Measurements from ENCODE around the gene IRF4.

Gene IRF4

GRCh38 chr6:353642-354614 lies 37.6 kb upstream of the IRF4 start:
- DNase-seq (ENCODE audit: low read depth in 2 of 2, low spot score in 1 of 2) = no peak

- DNase-seq (ENCODE audit: low read depth in 2 of 2, low spot score in 1 of 2) = no peak
These were observed 36.8 kb upstream of the IRF4 start for GRCh38 chr6:354631-355280.

DNA sequence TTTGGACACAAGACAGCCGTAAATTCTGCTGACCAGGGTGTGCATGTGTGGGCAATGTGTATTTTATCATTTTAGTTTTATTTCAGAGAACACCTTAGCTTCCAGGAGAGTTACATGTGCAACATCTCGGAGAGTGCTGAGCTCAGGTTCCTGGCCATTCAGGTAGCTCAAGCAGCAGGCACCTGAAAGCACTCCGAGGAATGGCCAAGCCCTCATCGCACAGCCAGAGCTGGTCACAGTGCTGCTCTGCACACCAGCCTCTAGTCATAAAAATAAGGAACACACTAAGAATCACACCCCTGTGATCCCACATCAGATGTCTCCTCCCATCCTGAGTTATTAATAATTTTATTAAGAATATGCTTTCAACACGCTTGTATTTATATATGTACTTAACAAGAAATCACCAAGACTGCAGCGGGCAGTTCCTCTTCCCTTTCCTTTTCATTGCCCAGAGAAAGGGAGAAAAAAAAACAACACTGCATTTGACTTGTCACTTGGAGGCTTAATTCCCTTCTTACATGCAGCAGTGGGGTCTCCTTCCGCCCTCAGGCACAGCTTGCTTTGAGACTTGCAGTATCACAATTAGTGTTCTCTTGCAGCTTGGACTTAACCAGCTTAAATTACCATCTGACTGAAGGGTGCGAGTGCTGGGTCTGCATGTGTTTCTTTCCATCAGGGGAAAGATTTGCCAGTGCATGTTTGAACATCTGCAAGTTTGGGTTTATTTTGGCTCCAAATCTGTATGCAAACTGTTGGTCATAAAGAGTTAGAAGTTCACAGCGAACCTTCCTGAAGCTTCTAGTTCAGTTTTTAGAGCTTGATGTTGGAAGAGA lies 36.0 kb upstream of the IRF4 start:
- no peak for DNase-seq (ENCODE audit: low read depth in 2 of 2, low spot score in 1 of 2)

GRCh38 chr6:356828-357251 lies 34.7 kb upstream of the IRF4 start:
- no peak for DNase-seq (ENCODE audit: low read depth in 2 of 2, low spot score in 1 of 2)

DNA sequence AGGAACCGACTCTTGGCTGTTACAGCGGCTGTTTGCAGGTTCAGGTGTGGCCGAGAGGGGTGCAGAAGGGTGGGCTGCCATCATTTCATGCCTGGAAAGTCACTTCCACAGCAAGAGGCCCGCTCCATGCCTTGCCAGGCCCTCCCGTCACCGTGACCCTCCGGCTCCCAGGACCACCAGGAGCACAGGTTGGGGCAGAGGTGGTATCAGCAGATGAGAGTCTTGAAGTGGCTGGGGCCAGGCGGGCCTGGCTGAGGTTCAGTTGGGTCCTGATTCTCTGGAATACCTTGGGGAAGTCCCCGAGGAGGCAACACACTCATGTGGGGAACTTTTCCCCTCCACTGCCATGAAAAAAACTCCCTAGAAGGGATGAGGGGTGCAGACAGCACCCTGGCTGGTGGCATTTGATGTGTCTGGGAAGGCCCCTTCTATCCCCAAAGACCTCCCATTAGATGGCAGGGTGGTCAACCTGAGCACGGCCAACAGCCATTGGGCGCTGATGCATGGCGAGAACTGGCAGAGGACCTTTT lies 34.2 kb upstream of the IRF4 start:
- no peak for DNase-seq (ENCODE audit: low read depth in 2 of 2, low spot score in 1 of 2)

DNA sequence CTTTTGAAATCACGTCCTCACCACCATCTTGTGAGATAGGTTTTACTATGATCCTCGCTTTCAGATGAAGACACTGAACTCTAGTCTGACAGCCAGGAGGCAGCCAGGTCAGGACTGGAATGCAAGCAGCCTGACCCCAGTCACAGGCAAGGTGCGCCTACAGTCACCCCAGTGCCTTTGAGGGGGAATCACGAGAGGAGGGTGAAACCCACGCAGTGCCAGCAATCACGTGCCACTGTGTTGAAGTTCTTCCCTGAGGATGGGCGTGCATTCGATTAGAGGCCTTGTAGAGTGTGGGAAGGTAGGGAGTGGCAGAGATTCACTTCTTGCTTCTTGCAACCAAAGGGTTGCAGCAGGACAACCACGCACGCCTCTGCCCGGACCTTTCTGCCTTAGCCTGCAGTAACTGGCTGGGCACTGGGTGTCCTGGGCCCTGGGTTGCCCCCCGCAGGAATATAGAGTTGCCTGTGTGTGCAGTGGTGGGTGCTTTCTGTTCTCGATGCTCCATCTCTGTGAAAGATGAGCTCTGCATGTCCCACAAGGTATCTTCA lies 33.7 kb upstream of the IRF4 start:
- DNase-seq (ENCODE audit: low read depth in 2 of 2, low spot score in 1 of 2) = no peak

- DNase-seq (ENCODE audit: low read depth in 2 of 2, low spot score in 1 of 2) = no peak
These were observed 33.1 kb upstream of the IRF4 start for GRCh38 chr6:358432-358831.

DNA sequence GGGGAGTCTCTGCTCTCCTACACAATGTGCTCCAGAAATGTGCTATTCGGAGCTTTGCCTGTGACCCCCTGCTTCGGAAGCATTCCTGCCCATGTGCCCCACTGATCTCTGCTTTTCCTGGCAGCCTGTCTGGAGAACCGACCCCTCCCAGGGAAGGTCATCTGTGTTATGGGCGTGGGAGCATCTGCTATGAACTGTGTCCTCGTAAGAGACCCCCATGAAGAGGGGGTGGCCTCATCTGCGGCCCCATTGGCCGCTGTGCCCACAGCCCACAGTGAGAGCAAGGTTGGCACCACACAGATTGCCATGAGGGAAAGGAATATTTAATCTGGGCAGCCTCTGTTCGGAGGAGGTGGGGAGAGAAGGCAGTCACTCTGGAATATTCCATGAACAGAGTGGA lies 32.7 kb upstream of the IRF4 start:
- DNase-seq (ENCODE audit: low read depth in 2 of 2, low spot score in 1 of 2) = no peak

GRCh38 chr6:359261-360035 lies 32.1 kb upstream of the IRF4 start:
- no peak for DNase-seq (ENCODE audit: low read depth in 2 of 2, low spot score in 1 of 2)

DNA sequence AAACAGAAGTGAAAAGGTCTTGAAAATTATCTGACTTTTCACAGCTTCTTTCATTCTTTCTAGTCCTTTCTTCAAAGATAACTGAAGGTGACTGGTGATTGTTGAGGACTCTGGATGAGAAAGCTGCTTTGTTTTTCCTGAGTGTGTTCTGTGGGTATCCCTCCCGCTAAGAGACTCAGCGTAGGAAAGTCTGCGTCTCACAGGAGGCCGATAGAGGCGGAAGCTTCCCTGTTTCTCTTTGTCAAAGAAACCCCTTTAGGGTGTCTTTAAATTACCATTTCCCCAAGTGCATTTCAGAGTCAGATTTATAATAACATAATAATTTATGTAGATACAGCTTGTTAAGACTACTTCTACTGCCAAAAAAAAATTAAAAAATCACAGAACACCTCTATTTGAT lies 31.2 kb upstream of the IRF4 start:
- DNase-seq (ENCODE audit: low read depth in 2 of 2, low spot score in 1 of 2) = no peak

DNA sequence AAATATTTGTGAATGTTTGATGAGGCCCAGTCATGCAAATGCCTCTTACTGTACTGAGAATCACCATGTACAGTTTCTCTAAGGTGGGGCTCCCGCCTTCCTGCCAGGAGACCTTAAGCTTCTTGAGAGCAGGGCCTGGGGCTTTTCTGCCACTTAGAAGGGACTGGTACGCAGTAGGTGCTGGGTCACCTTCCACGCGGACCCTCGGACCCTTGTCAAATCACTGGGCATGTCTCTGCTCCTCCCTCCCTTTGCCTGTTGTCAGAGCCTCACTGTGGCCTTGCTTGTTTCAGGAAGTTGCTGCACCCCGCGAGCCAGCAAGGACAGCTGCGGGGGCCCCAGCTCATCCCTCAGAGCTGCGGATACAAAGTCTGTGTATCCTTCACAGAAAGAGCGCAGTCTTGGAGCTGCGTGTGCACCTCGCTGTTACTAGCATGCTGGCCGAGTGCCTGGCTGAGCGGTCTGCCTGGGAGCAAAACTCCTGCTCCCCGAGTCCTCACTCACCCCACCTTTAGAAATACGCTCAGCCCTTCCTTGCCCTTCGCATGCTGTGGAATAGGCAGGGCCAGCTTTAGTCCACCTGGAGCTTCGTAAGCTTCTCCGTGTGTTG lies 30.7 kb upstream of the IRF4 start:
- DNase-seq (ENCODE audit: low read depth in 2 of 2, low spot score in 1 of 2) = no peak

DNA sequence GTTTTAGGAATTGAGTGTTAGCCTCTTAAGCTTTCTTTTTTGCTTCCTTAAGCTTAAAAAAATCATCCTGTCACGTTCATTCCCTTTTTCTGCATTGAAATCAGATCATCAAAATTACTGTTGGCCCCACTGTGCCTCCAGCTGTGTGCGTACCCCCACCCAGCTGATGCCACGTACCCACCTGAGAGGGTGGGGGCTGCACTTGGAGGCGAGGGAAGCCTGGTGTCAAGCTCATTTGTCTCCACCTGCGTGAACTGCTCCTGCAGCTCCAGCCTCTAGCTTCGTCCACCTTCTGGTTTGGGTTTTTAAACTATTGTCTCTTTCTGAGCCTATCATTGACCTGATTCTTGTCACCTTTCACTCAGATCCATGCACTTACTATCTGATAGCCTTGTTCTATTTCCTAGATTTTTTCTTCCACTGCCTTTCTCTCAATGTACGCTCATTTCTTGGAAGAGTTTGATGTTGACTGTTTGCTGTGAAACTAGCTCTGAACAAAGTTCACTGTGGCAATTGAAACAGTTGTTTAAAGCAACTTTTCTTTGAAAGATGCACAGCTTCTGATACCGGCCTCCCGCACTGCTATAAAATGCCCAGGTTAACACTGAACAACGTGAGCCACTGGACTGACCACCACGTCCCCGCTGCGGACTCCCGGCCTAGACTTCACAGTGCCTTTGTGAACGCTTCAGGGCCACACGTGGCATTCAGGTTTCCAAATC lies 30.0 kb upstream of the IRF4 start:
- no peak for DNase-seq (ENCODE audit: low read depth in 2 of 2, low spot score in 1 of 2)

DNA sequence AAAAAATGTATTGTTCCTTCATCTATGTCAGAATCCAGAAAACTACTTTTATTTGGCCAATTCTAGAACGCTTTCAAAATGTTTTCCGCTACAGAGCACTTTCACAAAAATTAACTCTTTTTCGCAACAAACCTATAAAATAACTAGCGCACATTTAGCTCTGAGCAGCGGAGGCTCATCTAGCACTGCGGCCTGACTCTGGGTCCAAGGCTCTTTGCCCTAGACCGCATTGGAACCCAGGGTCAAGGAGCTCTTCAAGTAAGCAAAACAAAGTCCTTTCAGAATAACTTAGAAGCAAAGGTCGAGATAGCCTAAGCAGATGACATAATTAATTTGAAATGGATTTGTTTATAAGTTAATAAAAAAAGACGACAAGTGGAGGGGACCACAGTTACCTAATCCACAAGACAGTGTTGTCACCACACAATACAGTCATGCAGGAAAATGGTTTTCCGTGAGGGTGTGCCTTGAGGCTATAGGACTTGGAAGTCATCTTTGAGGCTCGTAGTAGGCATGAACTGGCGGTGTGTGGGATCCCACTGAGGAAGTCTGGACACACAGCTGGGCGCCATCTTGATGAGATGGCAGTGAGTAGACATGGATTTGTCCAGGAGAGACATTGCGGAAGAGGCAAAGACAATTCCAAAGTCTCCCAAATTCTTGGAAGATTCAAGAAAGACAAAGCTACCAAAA lies 29.2 kb upstream of the IRF4 start:
- no peak for DNase-seq (ENCODE audit: low read depth in 2 of 2, low spot score in 1 of 2)

DNA sequence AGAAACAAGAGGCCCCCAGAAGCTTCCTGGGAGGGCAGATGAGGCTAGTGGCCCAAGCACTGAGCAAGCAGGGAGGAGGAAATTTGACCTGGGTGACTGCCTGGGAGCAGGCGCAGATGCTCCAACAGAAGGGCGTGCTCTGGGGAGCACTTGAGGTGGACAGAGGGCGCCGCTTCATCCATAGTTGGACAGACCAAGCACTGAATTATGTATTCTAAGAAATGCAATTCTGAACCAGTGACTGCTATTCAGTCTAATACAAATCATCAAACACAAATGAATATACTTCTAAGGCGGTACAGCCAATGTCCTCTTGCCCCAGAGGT lies 28.7 kb upstream of the IRF4 start:
- DNase-seq (ENCODE audit: low read depth in 2 of 2, low spot score in 1 of 2) = no peak

GRCh38 chr6:363291-363690 lies 28.3 kb upstream of the IRF4 start:
- no peak for DNase-seq (ENCODE audit: low read depth in 2 of 2, low spot score in 1 of 2)

DNA sequence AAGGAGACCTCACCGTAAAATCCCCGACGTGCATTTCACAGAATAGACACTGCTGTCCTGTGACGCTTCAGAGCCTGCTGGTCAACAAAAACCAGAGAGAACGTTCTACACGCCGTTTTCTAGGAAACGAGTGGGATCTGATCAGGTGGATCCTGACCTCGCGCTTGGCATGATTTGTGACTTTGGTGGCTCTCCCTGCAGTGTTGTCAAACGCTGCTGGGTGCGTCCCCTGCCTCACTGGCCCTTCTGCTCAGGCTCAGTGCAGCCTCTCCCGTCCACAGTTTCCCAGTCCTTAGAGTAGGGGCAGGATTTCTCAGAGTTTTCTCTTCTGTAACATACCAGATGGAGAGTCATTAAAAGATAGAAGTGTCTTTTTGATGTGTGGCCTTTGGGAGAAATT lies 27.6 kb upstream of the IRF4 start:
- no peak for DNase-seq (ENCODE audit: low read depth in 2 of 2, low spot score in 1 of 2)

- no peak for DNase-seq (ENCODE audit: low read depth in 2 of 2, low spot score in 1 of 2)
These were observed 26.7 kb upstream of the IRF4 start for GRCh38 chr6:364609-365540.

DNA sequence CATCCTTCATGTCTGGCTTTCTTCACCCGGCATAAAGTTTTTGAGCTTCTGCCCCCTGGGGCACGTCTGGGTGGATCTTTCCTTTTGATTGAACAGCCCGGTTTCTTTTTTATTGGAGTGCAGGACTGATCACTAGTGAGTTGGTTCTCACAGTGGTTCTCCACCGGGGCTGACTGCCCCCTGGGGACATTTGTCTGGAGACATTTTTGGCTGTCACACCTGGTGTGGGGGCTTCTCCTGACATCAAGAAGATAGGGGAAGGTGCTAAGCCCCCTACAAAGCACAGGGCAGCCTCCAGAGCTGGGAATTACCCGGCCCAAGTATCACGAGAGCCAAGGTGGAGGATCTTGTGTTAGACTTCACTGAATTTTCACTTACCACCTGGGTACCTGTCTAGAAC lies 25.7 kb upstream of the IRF4 start:
- DNase-seq (ENCODE audit: low read depth in 2 of 2, low spot score in 1 of 2) = no peak
